ENCODE results near the gene CHTF18. TPM values are rescaled to one million over a fixed set of nuclear protein-coding genes. Genes with fewer than 3 reads are reported as not detected.
"Not testable (repeated sequence)": the region's sequence is repeated elsewhere in the genome, so short reads cannot be mapped to it uniquely, and the experiment has no call there.

Gene CHTF18
- total and polyA plus RNA-seq, 4 donors = 3.0 to 56.9 (median 10.7) TPM

DNA sequence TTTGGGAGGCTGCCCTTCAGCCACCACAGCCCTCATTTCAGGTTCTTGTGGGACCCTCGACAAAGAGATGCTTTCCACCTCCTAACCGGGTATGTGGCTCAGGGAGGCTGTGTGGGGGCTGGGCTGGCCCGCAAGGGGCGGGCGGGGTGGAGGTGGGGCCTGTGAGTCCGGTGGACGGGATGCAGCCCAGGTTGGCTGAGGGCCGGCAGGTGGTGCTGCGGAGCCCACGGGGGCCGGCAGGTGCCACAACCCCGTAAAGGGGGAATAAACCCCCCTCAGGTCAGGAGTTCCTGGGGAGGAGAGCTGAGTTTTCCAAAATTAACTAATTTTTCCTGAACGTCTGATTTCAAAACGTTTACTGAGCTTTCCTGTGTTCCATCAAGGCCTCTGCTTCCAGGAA, 42.7 kb upstream of the CHTF18 start:
- intact Hi-C loops (cut with DNase I) = no loop called here
- no peaks in the 10 kb centered on the region for H3K36me3 ChIP-seq (ENCODE audit: control insufficient read depth in 1 of 2, insufficient read depth in 2 of 2, low read length in 1 of 2)
- DNase-seq = no peak
- ATAC-seq (ENCODE audit: low FRiP score) = no peak
- no peak overlapping the region for H3K4me3 ChIP-seq (ENCODE audit: low read length in 2 of 2)
- H3K27ac ChIP-seq (ENCODE audit: low read depth in 1 of 2, low read length in 2 of 2) = no peak overlapping the region
- no peaks in the 10 kb centered on the region for H3K27me3 ChIP-seq (ENCODE audit: control insufficient read depth in 1 of 2, insufficient read depth in 2 of 2, low read length in 1 of 2)
- no peaks in the 10 kb centered on the region for H3K4me1 ChIP-seq (ENCODE audit: control insufficient read depth in 1 of 2, insufficient read depth in 2 of 2, low read length in 2 of 2)
- H3K9me3 ChIP-seq (ENCODE audit: control insufficient read depth, low read length) = no peaks in the 10 kb centered on the region
- WGBS, 2 donors = 11 to 13% methylated on average over 14 of the region's 14 CpGs

- ATAC-seq (ENCODE audit: low FRiP score) (no peak), DNase-seq (no peak)
- no peaks in the 10 kb centered on the region for H3K27me3 ChIP-seq (ENCODE audit: control insufficient read depth in 1 of 2, insufficient read depth in 2 of 2, low read length in 1 of 2)
- 82 to 85% methylated on average over 13 of the region's 13 CpGs for WGBS, 2 donors
- no peaks in the 10 kb centered on the region for H3K4me1 ChIP-seq (ENCODE audit: control insufficient read depth in 1 of 2, insufficient read depth in 2 of 2, low read length in 2 of 2)
- H3K36me3 ChIP-seq (ENCODE audit: control insufficient read depth in 1 of 2, insufficient read depth in 2 of 2, low read length in 1 of 2) = no peaks in the 10 kb centered on the region
- no peaks in the 10 kb centered on the region for H3K9me3 ChIP-seq (ENCODE audit: control insufficient read depth, low read length)
- intact Hi-C loops (cut with DNase I) = no loop called here
- no peak overlapping the region for H3K27ac ChIP-seq (ENCODE audit: low read depth in 1 of 2, low read length in 2 of 2)
- H3K4me3 ChIP-seq (ENCODE audit: low read length in 2 of 2) = no peak overlapping the region
Observed at GRCh38 chr16:746637-747036, 41.8 kb upstream of the CHTF18 start.

DNA sequence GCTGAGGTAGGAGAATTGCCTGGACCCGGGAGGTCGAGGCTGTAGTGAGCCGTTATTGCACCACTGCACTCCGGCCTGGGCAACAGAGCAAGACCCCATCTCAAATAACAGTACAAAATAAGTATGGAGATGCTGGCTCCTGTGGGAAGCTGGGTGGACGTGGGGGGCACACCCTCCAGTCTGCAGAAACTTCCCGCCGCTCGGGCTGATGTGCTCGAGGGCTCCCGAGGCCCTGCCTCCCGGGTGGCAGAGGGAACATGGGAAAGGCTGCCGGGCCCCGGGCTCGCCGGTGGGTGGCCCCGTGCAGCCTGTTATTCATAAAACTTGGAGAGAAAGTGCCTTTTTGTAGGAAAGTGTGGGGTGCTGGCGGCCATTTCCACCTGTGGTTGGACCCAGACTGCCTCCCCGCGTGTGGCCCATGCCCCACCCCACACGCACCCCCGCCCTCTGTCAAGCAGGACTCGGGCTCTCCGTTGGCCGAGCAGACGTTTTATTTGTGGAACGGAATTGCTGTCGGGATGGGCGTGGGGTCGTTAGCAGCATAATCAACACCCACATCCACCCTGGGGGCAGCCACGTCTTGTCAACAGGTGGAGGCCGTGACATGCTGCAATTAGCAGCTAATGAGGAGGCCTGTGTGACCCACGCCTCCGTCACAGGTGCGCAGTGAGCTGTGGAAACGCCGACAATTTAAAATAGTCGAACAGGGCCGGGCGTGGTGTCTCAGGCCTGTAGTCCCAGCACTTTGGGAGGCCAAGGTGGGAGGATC, 40.3 kb upstream of the CHTF18 start:
- ATAC-seq (ENCODE audit: low FRiP score) (no peak), DNase-seq (no peak)
- no peak overlapping the region for H3K4me3 ChIP-seq (ENCODE audit: low read length in 2 of 2)
- H3K27ac ChIP-seq (ENCODE audit: low read depth in 1 of 2, low read length in 2 of 2) = no peak overlapping the region
- H3K36me3 ChIP-seq (ENCODE audit: control insufficient read depth in 1 of 2, insufficient read depth in 2 of 2, low read length in 1 of 2) = no peaks in the 10 kb centered on the region
- intact Hi-C loops (cut with DNase I) = no loop called here
- WGBS, 2 donors = 88 to 89% methylated on average over 38 to 39 of the region's 39 CpGs
- no peaks in the 10 kb centered on the region for H3K9me3 ChIP-seq (ENCODE audit: control insufficient read depth, low read length)
- H3K27me3 ChIP-seq (ENCODE audit: control insufficient read depth in 1 of 2, insufficient read depth in 2 of 2, low read length in 1 of 2) = no peaks in the 10 kb centered on the region
- H3K4me1 ChIP-seq (ENCODE audit: control insufficient read depth in 1 of 2, insufficient read depth in 2 of 2, low read length in 2 of 2) = no peaks in the 10 kb centered on the region

DNA sequence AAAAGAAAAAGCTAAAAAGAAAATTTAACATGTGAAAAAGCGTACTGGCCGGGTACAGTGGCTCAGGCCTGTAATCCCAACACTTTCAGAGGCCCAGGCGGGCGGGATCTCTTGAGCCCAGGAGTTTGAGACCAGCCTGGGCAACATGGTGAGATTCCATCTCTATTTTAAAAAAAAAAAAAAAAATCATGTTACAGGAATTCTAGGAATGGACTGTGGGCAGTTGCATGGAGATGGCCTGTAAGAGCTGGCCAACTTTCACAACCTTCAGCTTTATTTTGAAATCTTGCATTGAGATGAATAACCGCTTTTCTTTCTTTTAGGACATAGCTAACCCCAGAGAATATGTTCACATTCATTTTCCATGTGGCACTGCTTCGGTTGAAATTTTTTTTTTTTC, 39.4 kb upstream of the CHTF18 start:
- Histone ChIP-seq H3K4me1 (ENCODE audit: control insufficient read depth in 1 of 2, insufficient read depth in 2 of 2, low read length in 2 of 2) (no peaks in the 10 kb centered on the region), H3K27me3 (ENCODE audit: control insufficient read depth in 1 of 2, insufficient read depth in 2 of 2, low read length in 1 of 2) (no peaks in the 10 kb centered on the region), H3K9me3 (ENCODE audit: control insufficient read depth, low read length) (no peaks in the 10 kb centered on the region), H3K4me3 (ENCODE audit: low read length in 2 of 2) (no peak overlapping the region), H3K27ac (ENCODE audit: low read depth in 1 of 2, low read length in 2 of 2) (no peak overlapping the region), H3K36me3 (ENCODE audit: control insufficient read depth in 1 of 2, insufficient read depth in 2 of 2, low read length in 1 of 2) (no peaks in the 10 kb centered on the region)
- DNase-seq (no peak), ATAC-seq (ENCODE audit: low FRiP score) (no peak)
- intact Hi-C loops (cut with DNase I) = no loop called here
- 51 to 61% methylated on average over 6 of the region's 6 CpGs for WGBS, 2 donors

GRCh38 chr16:750485-750884, 37.9 kb upstream of the CHTF18 start:
- Histone ChIP-seq H3K4me1 (ENCODE audit: control insufficient read depth in 1 of 2, insufficient read depth in 2 of 2, low read length in 2 of 2) (no peaks in the 10 kb centered on the region), H3K27ac (ENCODE audit: low read depth in 1 of 2, low read length in 2 of 2) (no peak overlapping the region), H3K4me3 (ENCODE audit: low read length in 2 of 2) (no peak overlapping the region), H3K9me3 (ENCODE audit: control insufficient read depth, low read length) (no peaks in the 10 kb centered on the region), H3K27me3 (ENCODE audit: control insufficient read depth in 1 of 2, insufficient read depth in 2 of 2, low read length in 1 of 2) (no peaks in the 10 kb centered on the region), H3K36me3 (ENCODE audit: control insufficient read depth in 1 of 2, insufficient read depth in 2 of 2, low read length in 1 of 2) (no peaks in the 10 kb centered on the region)
- no peak for DNase-seq
- WGBS, 2 donors = 71 to 72% methylated on average over 9 of the region's 9 CpGs
- ATAC-seq (ENCODE audit: low FRiP score) = no peak
- intact Hi-C loops (cut with DNase I) = no loop called here

- no peaks in the 10 kb centered on the region for H3K36me3 ChIP-seq (ENCODE audit: control insufficient read depth in 1 of 2, insufficient read depth in 2 of 2, low read length in 1 of 2)
- ATAC-seq (ENCODE audit: low FRiP score) = peak; percentile 54
- intact Hi-C loops (cut with DNase I) = no loop called here
- DNase-seq = no peak
- no peak overlapping the region for H3K27ac ChIP-seq (ENCODE audit: low read depth in 1 of 2, low read length in 2 of 2)
- H3K4me3 ChIP-seq (ENCODE audit: low read length in 2 of 2) = no peak overlapping the region
- no peaks in the 10 kb centered on the region for H3K4me1 ChIP-seq (ENCODE audit: control insufficient read depth in 1 of 2, insufficient read depth in 2 of 2, low read length in 2 of 2)
- no peaks in the 10 kb centered on the region for H3K9me3 ChIP-seq (ENCODE audit: control insufficient read depth, low read length)
- H3K27me3 ChIP-seq (ENCODE audit: control insufficient read depth in 1 of 2, insufficient read depth in 2 of 2, low read length in 1 of 2) = no peaks in the 10 kb centered on the region
- WGBS, 2 donors = 40 to 47% methylated on average over 39 of the region's 39 CpGs
Observed at GRCh38 chr16:751152-752006, 37.0 kb upstream of the CHTF18 start.

DNA sequence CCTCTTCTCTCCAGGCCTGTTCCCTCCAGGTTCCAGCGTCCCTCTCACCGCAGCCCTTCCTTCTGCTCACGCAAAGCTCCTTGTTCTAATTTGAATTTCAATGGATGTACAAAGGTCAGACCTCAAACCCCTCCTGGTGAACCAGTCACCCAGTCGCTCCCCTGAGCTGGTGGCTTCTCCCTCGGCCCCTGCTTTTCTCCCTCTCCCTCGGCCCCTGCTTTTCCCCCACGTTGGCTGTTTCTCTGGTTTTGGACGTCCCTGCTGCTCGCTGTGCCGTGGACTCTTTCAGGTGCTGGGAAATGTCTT, 36.5 kb upstream of the CHTF18 start:
- no peaks in the 10 kb centered on the region for H3K9me3 ChIP-seq (ENCODE audit: control insufficient read depth, low read length)
- ATAC-seq (ENCODE audit: low FRiP score) = no peak
- H3K4me1 ChIP-seq (ENCODE audit: control insufficient read depth in 1 of 2, insufficient read depth in 2 of 2, low read length in 2 of 2) = no peaks in the 10 kb centered on the region
- intact Hi-C loops (cut with DNase I) = no loop called here
- H3K36me3 ChIP-seq (ENCODE audit: control insufficient read depth in 1 of 2, insufficient read depth in 2 of 2, low read length in 1 of 2) = no peaks in the 10 kb centered on the region
- H3K4me3 ChIP-seq (ENCODE audit: low read length in 2 of 2) = no peak overlapping the region
- 24% methylated on average over 10 of the region's 10 CpGs for WGBS, 2 donors
- no peak for DNase-seq
- H3K27ac ChIP-seq (ENCODE audit: low read depth in 1 of 2, low read length in 2 of 2) = no peak overlapping the region
- no peaks in the 10 kb centered on the region for H3K27me3 ChIP-seq (ENCODE audit: control insufficient read depth in 1 of 2, insufficient read depth in 2 of 2, low read length in 1 of 2)

- not testable (repeated sequence) for H3K4me3 ChIP-seq (ENCODE audit: low read length in 2 of 2)
Observed at GRCh38 chr16:754121-754607, 34.3 kb upstream of the CHTF18 start.

GRCh38 chr16:754656-755055, 33.8 kb upstream of the CHTF18 start:
- WGBS, 2 donors = 59 to 64% methylated on average over 11 of the region's 11 CpGs
- no peak overlapping the region for H3K27ac ChIP-seq (ENCODE audit: low read depth in 1 of 2, low read length in 2 of 2)
- intact Hi-C loops (cut with DNase I) = no loop called here
- no peak for DNase-seq
- ATAC-seq (ENCODE audit: low FRiP score) = no peak
- H3K4me1 ChIP-seq (ENCODE audit: control insufficient read depth in 1 of 2, insufficient read depth in 2 of 2, low read length in 2 of 2) = no peaks in the 10 kb centered on the region
- no peak overlapping the region for H3K4me3 ChIP-seq (ENCODE audit: low read length in 2 of 2)
- no peaks in the 10 kb centered on the region for H3K36me3 ChIP-seq (ENCODE audit: control insufficient read depth in 1 of 2, insufficient read depth in 2 of 2, low read length in 1 of 2)
- H3K27me3 ChIP-seq (ENCODE audit: control insufficient read depth in 1 of 2, insufficient read depth in 2 of 2, low read length in 1 of 2) = no peaks in the 10 kb centered on the region
- H3K9me3 ChIP-seq (ENCODE audit: control insufficient read depth, low read length) = no peaks in the 10 kb centered on the region

More at GRCh38 chr16:754121-754607, 34.3 kb upstream of the CHTF18 start:
- intact Hi-C loops (cut with DNase I); ATAC-seq (ENCODE audit: low FRiP score); H3K36me3 ChIP-seq (ENCODE audit: control insufficient read depth in 1 of 2, insufficient read depth in 2 of 2, low read length in 1 of 2); DNase-seq; H3K9me3 ChIP-seq (ENCODE audit: control insufficient read depth, low read length); H3K27me3 ChIP-seq (ENCODE audit: control insufficient read depth in 1 of 2, insufficient read depth in 2 of 2, low read length in 1 of 2); H3K4me1 ChIP-seq (ENCODE audit: control insufficient read depth in 1 of 2, insufficient read depth in 2 of 2, low read length in 2 of 2); H3K27ac ChIP-seq (ENCODE audit: low read depth in 1 of 2, low read length in 2 of 2): not testable (repeated sequence)
- 90 to 93% methylated on average over 11 of the region's 11 CpGs for WGBS, 2 donors
